K562 (cell line): ENCODE data around the gene CCDC106. TPM values are rescaled to one million over a fixed set of nuclear protein-coding genes. Genes with fewer than 3 reads are reported as not detected.

Experiments used
- AFF4 ChIP-seq: sonication (generic); formaldehyde crosslinking; IDR thresholded peaks from 2 replicates; pipeline ENCODE4 v1.8.0; 2023; ENCODE audit warnings: mild to moderate bottlenecking, missing genetic modification reagents
- CEBPG ChIP-seq, 3 experiments: fragments of 200-800 bp in 1 of 3; sonication (Bioruptor generic) in 1 of 3; sonication (generic) in 1 of 3; formaldehyde crosslinking in 1 of 3; IDR thresholded peaks in 2 of 3; conservative IDR thresholded peaks in 1 of 3; 2 replicates each; pipeline versions ENCODE4 v1.6.1 to v1.8.0; 2016 to 2022; ENCODE audit warnings: missing compliant biosample characterization in 2 of 3, missing genetic modification characterization in 2 of 3, mild to moderate bottlenecking in 1 of 3, missing genetic modification reagents in 1 of 3
- CTCFL ChIP-seq: IDR thresholded peaks from 2 replicates; pipeline ENCODE4 v1.6.1; 2011; ENCODE audit warnings: borderline replicate concordance, low read depth, mild to moderate bottlenecking, moderate library complexity, low read length; ENCODE audit not compliant: insufficient read depth, poor library complexity, severe bottlenecking
- ESRRB ChIP-seq: fragments of 250-450 bp; sonication (Bioruptor Pico); IDR thresholded peaks from 2 replicates; pipeline ENCODE4 v1.5.0; 2020; ENCODE audit warnings: mild to moderate bottlenecking, moderate library complexity, borderline replicate concordance
- FIP1L1 ChIP-seq: fragments of 200-400 bp; formaldehyde crosslinking; IDR thresholded peaks from 2 replicates; pipeline ENCODE4 v1.6.1; 2018; ENCODE audit warnings: mild to moderate bottlenecking, low read depth, low read length; ENCODE audit not compliant: poor library complexity, severe bottlenecking
- KAT7 ChIP-seq: sonication (generic); formaldehyde crosslinking; IDR thresholded peaks from 2 replicates; pipeline ENCODE4 v1.8.0; 2022; ENCODE audit warnings: missing genetic modification reagents, mild to moderate bottlenecking, borderline replicate concordance
- KDM1A ChIP-seq, 2 experiments: fragments of 450-650 bp; IDR thresholded peaks; 2 replicates each; pipeline ENCODE4 v1.6.1; 2016; ENCODE audit warnings: mild to moderate bottlenecking in 2 of 2
- MCM7 ChIP-seq, 2 experiments: fragments of 450-650 bp; IDR thresholded peaks; 2 replicates each; pipeline ENCODE4 v1.6.1; 2016 to 2018
- NEUROD1 ChIP-seq: fragments of 150-350 bp; IDR thresholded peaks from 2 replicates; pipeline ENCODE4 v1.6.1; 2014; ENCODE audit warnings: borderline replicate concordance, low read length, low read depth; ENCODE audit not compliant: partially characterized antibody
- PML ChIP-seq: IDR thresholded peaks from 2 replicates; pipeline ENCODE4 v1.6.1; 2012; ENCODE audit warnings: low read length, inconsistent platforms
- PURB ChIP-seq: sonication (generic); formaldehyde crosslinking; IDR thresholded peaks from 2 replicates; pipeline ENCODE4 v1.9.0; 2021; ENCODE audit warnings: low read depth, mild to moderate bottlenecking, missing genetic modification reagents
- RHOXF2B ChIP-seq: fragments of 250-450 bp; sonication (Bioruptor Pico); conservative IDR thresholded peaks from 2 replicates; pipeline ENCODE4 v1.5.1; 2021
- SMARCA4 ChIP-seq: fragments of 450-650 bp; IDR thresholded peaks from 2 replicates; pipeline ENCODE4 v1.6.1; 2016
- SMC3 ChIP-seq: conservative IDR thresholded peaks from 2 replicates; pipeline ENCODE4 v1.6.1; 2011; ENCODE audit warnings: low read depth, low read length, improper control_type of control experiment; ENCODE audit not compliant: insufficient read depth
- WHSC1 ChIP-seq: IDR thresholded peaks from one replicate; pipeline ENCODE4 v1.6.1; 2012; ENCODE audit warnings: low read length, control low read depth, inconsistent platforms
- ZBTB1 ChIP-seq: sonication (generic); formaldehyde crosslinking; IDR thresholded peaks from 2 replicates; pipeline ENCODE4 v1.8.1; 2023; ENCODE audit warnings: missing genetic modification reagents, low read depth, mild to moderate bottlenecking, borderline replicate concordance
- ZBTB12 ChIP-seq: fragments of 250-450 bp; sonication (Bioruptor Pico); IDR thresholded peaks from 2 replicates; pipeline ENCODE4 v1.4.0; 2020
- ZNF253 ChIP-seq: fragments of 250-450 bp; sonication (Bioruptor Pico); conservative IDR thresholded peaks from 2 replicates; pipeline ENCODE4 v1.6.1; 2021; ENCODE audit warnings: mild to moderate bottlenecking
- ZNF263 ChIP-seq: sonication (generic); formaldehyde crosslinking; IDR thresholded peaks from 2 replicates; pipeline ENCODE4 v1.8.0; 2022; ENCODE audit warnings: mild to moderate bottlenecking, missing genetic modification reagents, borderline replicate concordance
- ZNF3 ChIP-seq: fragments of 250-450 bp; sonication (Bioruptor Pico); IDR thresholded peaks from 2 replicates; pipeline ENCODE4 v1.5.0; 2021; ENCODE audit warnings: mild to moderate bottlenecking, moderate library complexity
- ZNF347 ChIP-seq: fragments of 450-650 bp; formaldehyde crosslinking; IDR thresholded peaks from 2 replicates; pipeline ENCODE4 v1.4.0; 2020; ENCODE audit warnings: low read depth, mild to moderate bottlenecking, moderate library complexity
- polyA plus RNA-seq, 8 experiments: library from polyadenylated mRNA; depleted of rRNA in 4 of 8; stranded (reverse) in 5 of 8; unstranded in 3 of 8; fragments of >200 nt; fragmentation: Nextera tagmentation in 2 of 8; fragmentation: Illumina TruSeq in 1 of 8; extraction: Ambion mirVana in 2 of 8; extraction: Trizol in 1 of 8; gene quantifications; 2 replicates each; pipeline versions ENCODE4 v1.2.1 to v1.2.3, GENCODE V29; 2011 to 2014; ENCODE audit warnings: inconsistent platforms in 1 of 8, missing spikeins in 1 of 8
- total RNA-seq, 7 experiments: library from RNA; depleted of rRNA in 6 of 7; stranded (reverse); fragments of >200 nt in 6 of 7; fragmentation: Illumina TruSeq in 2 of 7; extraction: Trizol in 2 of 7; gene quantifications; 2 replicates each; pipeline versions ENCODE4 v1.2.1 to v1.2.3, GENCODE V29; 2011 to 2021; ENCODE audit warnings: low replicate concordance in 1 of 7

The CCDC106 gene
- total and polyA plus RNA-seq, 9 of the 15 experiments (the other 6 are each of a cell fraction or from before 2014, with no cell fraction given): 0.10 to 27.5 (median 15.0) TPM; not detected in 1

- no peak for TF ChIP-seq AFF4
- no peak for TF ChIP-seq CTCFL
- no peak for TF ChIP-seq ESRRB (CRISPR knock-in tag)
- peak; percentile 79 for TF ChIP-seq FIP1L1
- no peak for TF ChIP-seq ZNF253 (CRISPR knock-in tag)
- TF ChIP-seq CEBPG (CRISPR knock-in tag; IDR thresholded peaks at IDR 0.05): no peak
- TF ChIP-seq CEBPG (tag; conservative IDR thresholded peaks at IDR 0.05 in 1 of 2, IDR thresholded peaks at IDR 0.05 in 1 of 2): no peak
- TF ChIP-seq RHOXF2B (CRISPR knock-in tag): 0 out of 2 replicates have a peak, but pooled peaks have one; percentile 29
- no peak for TF ChIP-seq PURB (CRISPR knock-in tag)
- no peak for TF ChIP-seq ZBTB1 (CRISPR knock-in tag)
- no peak for TF ChIP-seq KAT7
- no peak for TF ChIP-seq SMC3
- TF ChIP-seq NEUROD1: peak; percentile 84
- no peak for TF ChIP-seq ZBTB12 (CRISPR knock-in tag)
- no peak; a peak in 1 of 4 replicates for TF ChIP-seq KDM1A (IDR thresholded peaks at IDR 0.05)
- no peak for TF ChIP-seq ZNF3 (CRISPR knock-in tag)
- no peak for TF ChIP-seq SMARCA4
- peak; percentile 52 for TF ChIP-seq PML
- TF ChIP-seq ZNF347 (CRISPR knock-in tag): no peak
- TF ChIP-seq WHSC1: no peak
- TF ChIP-seq ZNF263 (CRISPR knock-in tag): no peak
- TF ChIP-seq MCM7 (IDR thresholded peaks at IDR 0.05): no peak
Observed at GRCh38 chr19:55643003-55643886, 4.8 kb upstream of the CCDC106 start, which contains the start of gene ZNF581 (continued).
